Ishikawa (cell line): ENCODE measurements around the gene LCN1.

Source experiments
- CEBPB ChIP-seq: IDR thresholded peaks from 2 replicates; pipeline ENCODE4 v1.6.1; 2012
- CREB1 ChIP-seq: IDR thresholded peaks from 2 replicates; pipeline ENCODE4 v1.6.1; 2012; ENCODE audit warnings: low read depth
- FOXM1 ChIP-seq: IDR thresholded peaks from 2 replicates; pipeline ENCODE4 v1.6.1; 2012; ENCODE audit warnings: low read depth, borderline replicate concordance
- MAX ChIP-seq: IDR thresholded peaks from 2 replicates; pipeline ENCODE4 v1.6.1; 2012
- TAF1 ChIP-seq: IDR thresholded peaks from 2 replicates; pipeline ENCODE4 v1.6.1; 2012; ENCODE audit warnings: low read depth, mild to moderate bottlenecking

- TF ChIP-seq TAF1 (no peak), FOXM1 (no peak), CREB1 (no peak), CEBPB (no peak), MAX (no peak)
Measured at GRCh38 chr9:135478191-135478590, 43.0 kb upstream of the LCN1 start.
